ENCODE results near the gene MYOG. TPM values are rescaled to one million over a fixed set of nuclear protein-coding genes. Genes with fewer than 3 reads are reported as not detected.

MYOG gene
- total RNA-seq, 1 experiment from 2014 or later = not detected

DNA sequence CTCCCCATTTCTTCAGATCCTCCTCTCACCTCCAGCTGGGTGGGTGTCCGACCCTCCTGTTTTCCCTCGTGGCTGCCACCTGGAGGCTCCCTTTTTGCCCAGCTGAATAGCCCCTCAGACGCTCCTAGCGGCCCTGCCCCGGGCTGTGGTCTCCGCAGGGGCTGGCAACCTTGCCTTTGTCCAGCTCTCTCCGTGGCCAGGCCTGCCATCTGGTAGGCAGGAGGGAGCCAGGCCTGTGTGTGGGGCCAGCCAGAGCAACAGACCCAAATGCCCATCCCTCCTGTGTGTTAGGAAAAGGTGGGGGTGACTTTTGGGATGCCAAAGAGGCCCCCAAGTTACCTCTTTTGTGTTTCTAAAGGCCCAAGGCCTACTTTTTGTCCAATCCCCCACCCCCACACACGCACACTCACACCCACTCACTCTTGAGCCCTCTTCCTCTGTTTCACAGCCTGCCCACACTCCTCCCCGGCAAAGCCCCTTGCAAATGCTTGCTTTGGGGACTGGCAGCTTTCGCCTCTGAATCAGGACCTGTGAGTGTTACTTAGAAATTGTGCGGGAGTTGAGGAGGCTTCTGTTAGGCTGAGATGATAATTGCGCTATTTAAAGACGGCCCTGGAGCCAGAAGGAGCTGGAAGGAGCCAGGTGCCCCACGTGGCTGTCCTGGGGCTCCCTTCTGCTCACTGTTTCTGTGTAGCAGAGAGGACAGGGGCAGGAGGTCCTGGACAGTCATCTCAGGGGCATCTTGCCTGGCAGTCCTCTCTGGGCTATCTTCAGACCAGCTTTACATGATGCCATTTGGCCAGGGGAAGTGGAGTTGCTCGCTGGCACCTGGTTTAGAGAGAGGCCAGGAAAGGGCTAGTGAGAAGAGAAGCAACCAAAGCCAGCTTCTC is 50.5 kb downstream of the MYOG start:
- TF ChIP-seq, protein P1, sequence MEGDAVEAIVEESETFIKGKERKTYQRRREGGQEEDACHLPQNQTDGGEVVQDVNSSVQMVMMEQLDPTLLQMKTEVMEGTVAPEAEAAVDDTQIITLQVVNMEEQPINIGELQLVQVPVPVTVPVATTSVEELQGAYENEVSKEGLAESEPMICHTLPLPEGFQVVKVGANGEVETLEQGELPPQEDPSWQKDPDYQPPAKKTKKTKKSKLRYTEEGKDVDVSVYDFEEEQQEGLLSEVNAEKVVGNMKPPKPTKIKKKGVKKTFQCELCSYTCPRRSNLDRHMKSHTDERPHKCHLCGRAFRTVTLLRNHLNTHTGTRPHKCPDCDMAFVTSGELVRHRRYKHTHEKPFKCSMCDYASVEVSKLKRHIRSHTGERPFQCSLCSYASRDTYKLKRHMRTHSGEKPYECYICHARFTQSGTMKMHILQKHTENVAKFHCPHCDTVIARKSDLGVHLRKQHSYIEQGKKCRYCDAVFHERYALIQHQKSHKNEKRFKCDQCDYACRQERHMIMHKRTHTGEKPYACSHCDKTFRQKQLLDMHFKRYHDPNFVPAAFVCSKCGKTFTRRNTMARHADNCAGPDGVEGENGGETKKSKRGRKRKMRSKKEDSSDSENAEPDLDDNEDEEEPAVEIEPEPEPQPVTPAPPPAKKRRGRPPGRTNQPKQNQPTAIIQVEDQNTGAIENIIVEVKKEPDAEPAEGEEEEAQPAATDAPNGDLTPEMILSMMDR (IDR thresholded peaks at IDR 0.05; ENCODE audit: unreplicated experiment) = no peak
- POLR2A ChIA-PET = interaction anchor here (0.6 to 2.1 kb wide), 4 partner anchors 9 to 181 kb away, joined by 3 to 4 read pairs (median 4); partner anchors contain the start of gene PPFIA4
- intact Hi-C loops (cut with micrococcal nuclease) = loop anchor here (5.0 kb wide), 1 partner anchor 292 kb away; no protein-coding TSS in a partner anchor
- peaks cover 18% of the 10 kb centered on the region for H3K4me1 Mint-ChIP-seq (ENCODE audit: insufficient read depth, unreplicated experiment)
- no peak for DNase-seq (ENCODE audit: unreplicated experiment)
- H3K36me3 Mint-ChIP-seq (ENCODE audit: insufficient read depth, unreplicated experiment) = no peaks in the 10 kb centered on the region
- H3K9me3 Mint-ChIP-seq (ENCODE audit: unreplicated experiment) = no peaks in the 10 kb centered on the region
- no peak overlapping the region for H3K27ac Mint-ChIP-seq (ENCODE audit: low read depth, unreplicated experiment)
- CTCF ChIA-PET = interaction anchor here (0.5 to 22.1 kb wide), 11 partner anchors 9 to 1418 kb away, joined by 3 to 702 read pairs (median 4); partner anchors contain the start of gene PPFIA4
- no peaks in the 10 kb centered on the region for H3K27me3 Mint-ChIP-seq (ENCODE audit: insufficient read depth, unreplicated experiment)
- H3K4me3 Mint-ChIP-seq (ENCODE audit: unreplicated experiment) = no peak overlapping the region
- no TSS peak for BruUV-seq (replicated peaks)

DNA sequence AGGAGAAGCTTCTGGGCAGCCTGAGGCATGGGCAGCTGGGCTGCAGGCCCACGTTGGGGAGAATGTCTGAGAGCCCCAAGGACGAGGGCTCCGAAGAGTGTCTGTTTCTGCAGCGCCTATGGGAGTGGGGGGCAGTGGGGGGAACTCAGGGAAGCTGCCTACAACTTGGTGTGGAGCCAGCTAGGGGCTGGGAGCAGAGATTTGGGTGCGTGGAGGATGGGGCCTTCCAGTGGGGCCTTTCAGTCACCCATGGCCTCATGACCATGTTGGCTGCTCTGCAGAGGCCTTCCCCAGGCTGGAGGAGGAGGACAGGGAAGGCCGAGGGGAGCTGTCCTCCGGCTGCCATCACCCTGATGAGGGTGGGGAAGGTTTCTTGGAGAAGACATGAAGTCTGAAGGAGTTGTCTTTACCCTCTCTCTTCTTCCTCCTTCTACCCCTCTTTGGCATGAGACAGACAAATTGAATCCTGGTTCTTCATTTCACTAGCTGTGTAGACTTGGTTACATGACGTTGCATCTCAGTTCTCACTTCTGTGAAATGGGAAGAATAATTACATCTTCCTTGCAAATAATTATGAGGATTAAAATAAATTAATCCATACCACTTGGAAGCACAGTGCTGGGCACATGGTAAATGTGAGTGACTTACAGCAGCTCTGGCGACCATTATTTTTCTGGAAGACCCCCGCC is 51.2 kb downstream of the MYOG start:
- TF ChIP-seq, protein P1 (IDR thresholded peaks at IDR 0.05; ENCODE audit: unreplicated experiment) = no peak
- H3K4me1 Mint-ChIP-seq (ENCODE audit: insufficient read depth, unreplicated experiment) = peaks cover 17% of the 10 kb centered on the region
- H3K9me3 Mint-ChIP-seq (ENCODE audit: unreplicated experiment) = no peaks in the 10 kb centered on the region
- CTCF ChIA-PET = interaction anchor here (0.5 to 22.1 kb wide), 9 partner anchors 23 to 1419 kb away, joined by 3 to 702 read pairs (median 6); partner anchors contain the start of gene MYBPH
- no peak overlapping the region for H3K4me3 Mint-ChIP-seq (ENCODE audit: unreplicated experiment)
- H3K36me3 Mint-ChIP-seq (ENCODE audit: insufficient read depth, unreplicated experiment) = no peaks in the 10 kb centered on the region
- no peaks in the 10 kb centered on the region for H3K27me3 Mint-ChIP-seq (ENCODE audit: insufficient read depth, unreplicated experiment)
- DNase-seq (ENCODE audit: unreplicated experiment) = no peak
- H3K27ac Mint-ChIP-seq (ENCODE audit: low read depth, unreplicated experiment) = no peak overlapping the region
- no TSS peak for BruUV-seq (replicated peaks)
- POLR2A ChIA-PET = interaction anchor here (0.6 to 2.1 kb wide), 4 partner anchors 10 to 182 kb away, joined by 3 to 4 read pairs (median 3); no protein-coding TSS in a partner anchor
- intact Hi-C loops (cut with micrococcal nuclease) = loop anchor here (5.0 kb wide), 1 partner anchor 293 kb away; no protein-coding TSS in a partner anchor

DNA sequence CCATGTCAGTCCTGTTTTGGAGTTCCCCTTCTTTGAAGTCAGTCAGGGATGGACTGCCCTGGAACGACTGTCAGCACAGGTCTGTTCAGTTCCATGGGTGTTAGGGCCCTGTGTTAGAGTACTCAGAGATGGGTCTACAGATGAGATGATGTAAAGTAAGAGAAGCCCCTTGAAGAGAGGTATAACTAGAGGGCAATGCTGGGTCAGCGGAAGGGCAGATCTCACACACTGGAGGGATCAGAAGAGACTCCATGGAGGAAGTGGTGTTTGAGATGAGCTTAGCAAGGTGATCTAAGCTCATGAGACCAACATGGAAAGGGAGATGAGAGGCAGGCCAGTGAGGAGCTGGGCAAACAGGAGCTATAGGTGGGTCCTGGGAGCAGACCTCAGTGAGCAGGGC is 51.9 kb downstream of the MYOG start:
- POLR2A ChIA-PET = interaction anchor here (0.6 kb wide), 3 partner anchors 12 to 292 kb away, joined by 3 read pairs; no protein-coding TSS in a partner anchor
- intact Hi-C loops (cut with micrococcal nuclease) = no loop called here
- Mint-ChIP-seq H3K27me3 (ENCODE audit: insufficient read depth, unreplicated experiment) (no peaks in the 10 kb centered on the region), H3K27ac (ENCODE audit: low read depth, unreplicated experiment) (no peak overlapping the region), H3K9me3 (ENCODE audit: unreplicated experiment) (no peaks in the 10 kb centered on the region), H3K36me3 (ENCODE audit: insufficient read depth, unreplicated experiment) (no peaks in the 10 kb centered on the region), H3K4me3 (ENCODE audit: unreplicated experiment) (no peak overlapping the region), H3K4me1 (ENCODE audit: insufficient read depth, unreplicated experiment) (peaks cover 11% of the 10 kb centered on the region)
- CTCF ChIA-PET = interaction anchor here (0.6 to 22.1 kb wide), 7 partner anchors 26 to 233 kb away, joined by 3 to 702 read pairs (median 19); partner anchors contain the start of gene MYBPH
- BruUV-seq (replicated peaks) = no TSS peak
- DNase-seq (ENCODE audit: unreplicated experiment) = no peak
- TF ChIP-seq, protein P1 (IDR thresholded peaks at IDR 0.05; ENCODE audit: unreplicated experiment) = no peak

DNA sequence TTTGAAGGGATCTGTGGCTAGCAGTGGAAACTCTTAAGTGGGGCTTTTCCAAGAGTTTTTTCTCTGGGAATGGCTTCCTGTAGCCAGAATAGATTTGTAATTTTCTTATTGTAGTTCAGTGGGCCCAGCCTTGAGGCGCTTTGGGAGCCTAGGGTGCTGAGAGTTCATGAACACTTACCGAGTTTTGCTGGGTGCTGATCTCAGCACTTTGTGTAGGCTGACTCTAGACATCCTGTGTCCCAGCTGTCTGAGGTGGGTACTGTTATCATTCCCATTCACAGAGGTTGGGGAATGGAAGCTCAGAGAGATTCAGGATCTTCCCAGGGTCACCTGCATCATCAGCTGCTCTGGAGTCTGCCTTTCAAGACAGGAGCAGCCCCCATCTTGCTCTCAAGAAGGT is 52.5 kb downstream of the MYOG start:
- H3K9me3 Mint-ChIP-seq (ENCODE audit: unreplicated experiment) = no peaks in the 10 kb centered on the region
- CTCF ChIA-PET = interaction anchor here (1.0 to 22.1 kb wide), 5 partner anchors 139 to 234 kb away, joined by 3 to 702 read pairs (median 45); partner anchors contain the start of gene MYBPH
- H3K36me3 Mint-ChIP-seq (ENCODE audit: insufficient read depth, unreplicated experiment) = no peaks in the 10 kb centered on the region
- intact Hi-C loops (cut with micrococcal nuclease) = no loop called here
- POLR2A ChIA-PET = no interaction called here
- no peaks in the 10 kb centered on the region for H3K27me3 Mint-ChIP-seq (ENCODE audit: insufficient read depth, unreplicated experiment)
- TF ChIP-seq, protein P1 (IDR thresholded peaks at IDR 0.05; ENCODE audit: unreplicated experiment) = no peak
- no TSS peak for BruUV-seq (replicated peaks)
- DNase-seq (ENCODE audit: unreplicated experiment) = no peak
- H3K4me1 Mint-ChIP-seq (ENCODE audit: insufficient read depth, unreplicated experiment) = peaks cover 7% of the 10 kb centered on the region
- H3K4me3 Mint-ChIP-seq (ENCODE audit: unreplicated experiment) = no peak overlapping the region
- H3K27ac Mint-ChIP-seq (ENCODE audit: low read depth, unreplicated experiment) = no peak overlapping the region

Measured in MCF 10A (cell line).